ENCODE data around the gene PTPRN. TPM values are rescaled to one million over a fixed set of nuclear protein-coding genes. Genes with fewer than 3 reads are reported as not detected.

PTPRN gene
- total RNA-seq, 1 experiment from 2014 or later, result 0.30 TPM

- CTCF ChIA-PET, result interaction anchor here (0.8 kb wide), 1 partner anchor 10 kb away, joined by 3 read pairs; no protein-coding TSS in a partner anchor
- H3K4me3 ChIP-seq (ENCODE audit: low read depth, low read length, poor library complexity, severe bottlenecking), result no peak overlapping the region
- POLR2A ChIA-PET (ENCODE audit: low non-redundant PET), result no interaction called here
- H3K4me1 ChIP-seq (ENCODE audit: insufficient read depth, low read length, poor library complexity, severe bottlenecking), result no peaks in the 10 kb centered on the region
- intact Hi-C loops (cut with micrococcal nuclease; ENCODE audit: unreplicated experiment), result no loop called here
- no peaks in the 10 kb centered on the region for H3K9me3 ChIP-seq (ENCODE audit: low read depth, low read length, poor library complexity, severe bottlenecking)
- BruUV-seq (replicated peaks), result no TSS peak
- H3K27me3 ChIP-seq (replicated peaks; ENCODE audit: insufficient read depth, low read depth, low read length, poor library complexity), result no peaks in the 10 kb centered on the region
- TF ChIP-seq EZH2 (IDR thresholded peaks at IDR 0.05; ENCODE audit: borderline replicate concordance, low read depth, low read length, poor library complexity, severe bottlenecking), result no peak
- no peak for TF ChIP-seq CTCF (conservative IDR thresholded peaks at IDR 0.05; ENCODE audit: low read depth, low read length)
- no peak for DNase-seq (ENCODE audit: low spot score)
- no peaks in the 10 kb centered on the region for H3K36me3 ChIP-seq (ENCODE audit: insufficient read depth, low read length, poor library complexity, severe bottlenecking)
- no peak overlapping the region for H3K27ac ChIP-seq (ENCODE audit: low read depth, low read length, poor library complexity, severe bottlenecking)
These were observed 40.9 kb downstream of the PTPRN start for GRCh38 chr2:219268294-219268693.

GRCh38 chr2:219266886-219267285, 42.3 kb downstream of the PTPRN start:
- Histone ChIP-seq H3K4me3 (ENCODE audit: low read depth, low read length, poor library complexity, severe bottlenecking) (no peak overlapping the region), H3K4me1 (ENCODE audit: insufficient read depth, low read length, poor library complexity, severe bottlenecking) (no peaks in the 10 kb centered on the region), H3K27ac (ENCODE audit: low read depth, low read length, poor library complexity, severe bottlenecking) (no peak overlapping the region), H3K27me3 (replicated peaks; ENCODE audit: insufficient read depth, low read depth, low read length, poor library complexity) (no peaks in the 10 kb centered on the region), H3K36me3 (ENCODE audit: insufficient read depth, low read length, poor library complexity, severe bottlenecking) (no peaks in the 10 kb centered on the region), H3K9me3 (ENCODE audit: low read depth, low read length, poor library complexity, severe bottlenecking) (no peaks in the 10 kb centered on the region)
- TF ChIP-seq EZH2 (IDR thresholded peaks at IDR 0.05; ENCODE audit: borderline replicate concordance, low read depth, low read length, poor library complexity, severe bottlenecking) (no peak), CTCF (conservative IDR thresholded peaks at IDR 0.05; ENCODE audit: low read depth, low read length) (no peak)
- ChIA-PET POLR2A (ENCODE audit: low non-redundant PET) (no interaction called here), CTCF (no interaction called here)
- intact Hi-C loops (cut with micrococcal nuclease; ENCODE audit: unreplicated experiment), result no loop called here
- no peak for DNase-seq (ENCODE audit: low spot score)
- no TSS peak for BruUV-seq (replicated peaks)

- ChIA-PET CTCF (no interaction called here), POLR2A (ENCODE audit: low non-redundant PET) (no interaction called here)
- Histone ChIP-seq H3K36me3 (ENCODE audit: insufficient read depth, low read length, poor library complexity, severe bottlenecking) (no peaks in the 10 kb centered on the region), H3K4me1 (ENCODE audit: insufficient read depth, low read length, poor library complexity, severe bottlenecking) (no peaks in the 10 kb centered on the region), H3K9me3 (ENCODE audit: low read depth, low read length, poor library complexity, severe bottlenecking) (no peaks in the 10 kb centered on the region), H3K27ac (ENCODE audit: low read depth, low read length, poor library complexity, severe bottlenecking) (no peak overlapping the region), H3K27me3 (replicated peaks; ENCODE audit: insufficient read depth, low read depth, low read length, poor library complexity) (no peaks in the 10 kb centered on the region), H3K4me3 (ENCODE audit: low read depth, low read length, poor library complexity, severe bottlenecking) (no peak overlapping the region)
- intact Hi-C loops (cut with micrococcal nuclease; ENCODE audit: unreplicated experiment), result no loop called here
- TF ChIP-seq EZH2 (IDR thresholded peaks at IDR 0.05; ENCODE audit: borderline replicate concordance, low read depth, low read length, poor library complexity, severe bottlenecking) (no peak), CTCF (conservative IDR thresholded peaks at IDR 0.05; ENCODE audit: low read depth, low read length) (no peak)
- BruUV-seq (replicated peaks), result no TSS peak
- no peak for DNase-seq (ENCODE audit: low spot score)
These were observed 43.0 kb downstream of the PTPRN start for GRCh38 chr2:219266232-219266631.
